Brain microvascular endothelial cell (primary cell): ENCODE measurements around the gene NXPH1.

ENCODE experiments used
- DNase-seq: peaks from one replicate; pipeline ENCODE4 v3.0.0-alpha.2; 2020
- H3K27ac ChIP-seq: fragments of 250-450 bp; sonication (Bioruptor Pico); 2 replicates; pipeline ENCODE4 v1.5.1; 2020; ENCODE audit warnings: mild to moderate bottlenecking, moderate library complexity
- H3K27me3 ChIP-seq: fragments of 250-450 bp; sonication (Bioruptor Pico); replicated peaks from 2 replicates; pipeline ENCODE4 v1.5.1; 2020; ENCODE audit warnings: mild to moderate bottlenecking
- H3K36me3 ChIP-seq: fragments of 250-450 bp; sonication (Bioruptor Pico); replicated peaks from 2 replicates; pipeline ENCODE4 v1.5.1; 2020; ENCODE audit warnings: mild to moderate bottlenecking
- H3K4me3 ChIP-seq: 2 replicates; pipeline ENCODE4 v1.5.1; 2011; ENCODE audit warnings: low read depth, mild to moderate bottlenecking, control low read depth, low read length, moderate library complexity
- CTCF ChIP-seq: IDR thresholded peaks from 2 replicates; pipeline ENCODE4 v1.5.1; 2011; ENCODE audit warnings: low read depth, mild to moderate bottlenecking, moderate library complexity, low read length, control low read depth, inconsistent platforms; ENCODE audit errors: missing control alignments
- in situ Hi-C: cut with HindIII; loops from 2 replicates; pipeline ENCODE4 v1.10.0; 2017; ENCODE audit warnings: low sequenced_read_pairs, low pct_ligation_motif_present

The NXPH1 gene

GRCh38 chr7:8480527-8480926 is 47.1 kb downstream of the NXPH1 start:
- in situ Hi-C loops: no loop called here
- DNase-seq: no peak
- TF ChIP-seq CTCF: no peak

DNA sequence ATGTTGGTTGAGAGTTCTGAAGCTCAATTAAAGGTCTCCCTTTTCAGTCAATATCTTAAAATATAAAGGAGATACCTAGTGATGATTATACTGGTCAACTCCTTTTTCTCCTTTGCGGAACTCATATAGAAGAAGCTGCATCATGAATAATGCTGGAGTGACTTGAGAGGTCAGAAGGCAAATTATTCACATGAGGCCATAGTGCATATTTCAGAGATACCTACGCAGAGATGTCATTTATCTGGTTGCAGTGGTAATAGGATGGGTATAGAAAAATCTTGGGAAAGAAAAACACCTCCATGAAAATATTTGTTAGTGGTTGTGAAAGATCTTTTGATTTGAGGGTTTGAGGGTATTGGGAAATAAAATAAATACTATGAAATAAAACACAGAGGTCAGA is 47.7 kb downstream of the NXPH1 start:
- H3K27ac ChIP-seq: no peak overlapping the region
- no peaks in the 10 kb centered on the region for H3K36me3 ChIP-seq
- no peak for TF ChIP-seq CTCF
- no peaks in the 10 kb centered on the region for H3K27me3 ChIP-seq
- in situ Hi-C loops: no loop called here
- no peak for DNase-seq
- no peak overlapping the region for H3K4me3 ChIP-seq

More at GRCh38 chr7:8480527-8480926, 47.1 kb downstream of the NXPH1 start:
- Histone ChIP-seq H3K4me3 (no peak overlapping the region), H3K36me3 (no peaks in the 10 kb centered on the region), H3K27me3 (no peaks in the 10 kb centered on the region), H3K27ac (no peak overlapping the region)

DNA sequence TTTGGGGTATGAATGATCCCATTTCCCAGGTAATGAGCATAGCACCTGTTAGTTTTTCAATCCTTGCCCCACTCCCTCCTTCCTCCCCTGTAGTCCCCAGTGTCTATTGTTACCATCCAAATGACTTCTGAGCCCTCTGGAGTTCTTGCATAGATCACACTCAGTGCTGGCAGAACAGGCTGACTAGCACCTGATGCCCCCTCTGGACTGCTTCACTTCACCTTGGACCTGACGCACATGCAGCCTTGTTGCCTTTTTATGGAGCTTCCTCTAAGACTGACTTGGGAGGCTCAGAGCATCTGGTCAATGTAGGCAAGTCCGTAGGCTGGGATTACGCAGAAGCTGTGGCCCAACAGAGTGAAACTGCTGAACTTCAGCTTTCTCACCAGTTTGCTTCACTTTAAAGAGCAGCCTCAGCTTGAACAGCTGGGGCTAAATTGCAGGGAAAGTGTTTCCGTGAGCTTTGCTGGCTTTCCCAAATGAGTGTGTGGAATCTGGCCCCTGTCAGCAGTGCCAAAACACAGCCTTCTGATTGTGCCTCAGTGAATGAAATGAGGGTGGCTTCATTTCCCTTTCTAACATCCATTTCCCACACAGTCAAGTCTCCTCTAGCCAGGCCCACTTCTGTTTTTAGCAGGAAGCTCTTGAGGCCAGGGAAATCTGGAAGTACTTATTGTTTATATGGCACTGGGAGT is 48.5 kb downstream of the NXPH1 start:
- Histone ChIP-seq H3K27me3 (no peaks in the 10 kb centered on the region), H3K36me3 (no peaks in the 10 kb centered on the region), H3K27ac (no peak overlapping the region), H3K4me3 (no peak overlapping the region)
- in situ Hi-C loops: no loop called here
- no peak for DNase-seq
- TF ChIP-seq CTCF: no peak

DNA sequence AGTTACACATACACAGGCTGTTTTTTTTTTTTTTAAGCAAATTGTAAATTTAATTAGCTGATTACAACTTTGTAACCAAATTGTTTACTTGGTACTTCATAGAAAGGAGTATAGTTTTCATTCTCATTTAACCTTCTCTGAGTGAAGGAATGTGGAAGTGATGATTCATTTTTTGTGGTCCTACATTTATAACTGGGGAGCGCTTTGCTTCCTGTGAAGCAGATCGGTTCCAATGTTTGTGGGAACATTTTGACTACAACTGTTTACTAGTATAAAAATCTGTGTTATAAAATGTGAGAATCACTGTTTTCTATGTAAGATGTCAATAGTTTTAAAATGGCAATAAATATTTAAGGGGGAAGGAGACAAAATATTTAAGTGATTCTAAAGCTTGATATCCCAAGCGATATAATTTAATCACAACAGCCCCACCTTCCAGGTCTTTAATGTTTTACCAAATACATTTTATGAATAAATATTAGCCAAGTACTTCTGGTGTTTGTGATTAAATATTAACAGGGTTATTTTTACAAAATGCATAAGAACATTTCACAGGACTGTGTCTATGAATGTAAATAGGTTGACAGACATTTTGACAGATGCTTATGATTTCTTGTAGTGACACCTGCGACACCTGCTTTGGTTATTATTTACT is 57.1 kb downstream of the NXPH1 start:
- in situ Hi-C loops: no loop called here
- no peak for DNase-seq
- Histone ChIP-seq H3K27ac (no peak overlapping the region), H3K4me3 (no peak overlapping the region), H3K27me3 (no peaks in the 10 kb centered on the region), H3K36me3 (no peaks in the 10 kb centered on the region)
- TF ChIP-seq CTCF: no peak

DNA sequence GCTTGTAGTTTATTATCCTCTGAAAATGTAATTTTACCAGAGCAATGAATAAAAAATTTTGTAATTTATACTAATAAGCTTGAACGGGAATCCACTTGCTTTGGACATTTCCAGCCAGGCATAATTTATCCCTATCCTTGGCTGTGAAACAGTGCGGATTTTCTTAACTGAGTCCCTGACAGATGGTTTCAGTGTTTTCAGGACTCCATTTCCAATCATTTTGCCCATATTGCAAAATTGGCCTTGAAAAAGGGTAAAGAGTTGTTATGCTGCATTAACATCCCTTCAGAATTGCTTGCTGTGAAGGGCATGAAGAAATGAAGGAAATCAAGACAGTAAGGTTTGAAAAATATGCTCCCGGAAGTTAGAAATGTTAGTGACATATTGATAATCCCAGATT is 57.7 kb downstream of the NXPH1 start:
- Histone ChIP-seq H3K4me3 (no peak overlapping the region), H3K36me3 (no peaks in the 10 kb centered on the region), H3K27me3 (no peaks in the 10 kb centered on the region), H3K27ac (no peak overlapping the region)
- TF ChIP-seq CTCF: no peak
- in situ Hi-C loops: no loop called here
- DNase-seq: no peak
